Mesodermal cell (in vitro differentiated cells): Measurements from ENCODE around the gene FZR1. TPM values are rescaled to one million over a fixed set of nuclear protein-coding genes. Genes with fewer than 3 reads are reported as not detected.

ENCODE experiments used
- H3K27ac ChIP-seq: 2 replicates; pipeline ENCODE4 v1.7.0; 2013; ENCODE audit warnings: mild to moderate bottlenecking, low read depth, low read length, moderate library complexity; ENCODE audit not compliant: severe bottlenecking
- H3K36me3 ChIP-seq: 2 replicates; pipeline ENCODE4 v1.7.1; 2013; ENCODE audit warnings: mild to moderate bottlenecking, low read length, moderate library complexity; ENCODE audit not compliant: control insufficient read depth, insufficient read depth
- H3K4me1 ChIP-seq: one replicate; pipeline ENCODE4 v1.7.1; 2013; ENCODE audit warnings: mild to moderate bottlenecking, low read length; ENCODE audit not compliant: insufficient read depth, control insufficient read depth, poor library complexity, severe bottlenecking
- H3K4me3 ChIP-seq: 2 replicates; pipeline ENCODE4 v1.7.0; 2013; ENCODE audit warnings: low read length, control low read depth, mild to moderate bottlenecking; ENCODE audit not compliant: insufficient read depth, poor library complexity, severe bottlenecking; ENCODE audit errors: extremely low read depth
- H3K9me3 ChIP-seq: 2 replicates; pipeline ENCODE4 v1.7.1; 2013; ENCODE audit warnings: mild to moderate bottlenecking, low read length, moderate library complexity; ENCODE audit not compliant: control insufficient read depth
- WGBS, 2 experiments: methylation state at CpG; one replicate each; pipeline ENCODE4 v1.1.5; 2013; ENCODE audit warnings: missing lambda C conversion rate in 2 of 2; ENCODE audit not compliant: insufficient coverage in 2 of 2; 5-methylcytosine and 5-hydroxymethylcytosine counted together
- polyA plus RNA-seq, 2 experiments: library from polyadenylated mRNA; stranded (reverse); fragments of 50-300 nt; gene quantifications; one replicate each; pipeline ENCODE4 v1.2.3, GENCODE V29; 2013

FZR1 gene
- 44.8 TPM for polyA plus RNA-seq (2013, experiment 1 of 2)
- 37.7 TPM for polyA plus RNA-seq (2013, experiment 2 of 2)

GRCh38 chr19:3505598-3506383, at the start of gene FZR1:
Gene FZR1, plus strand, starts transcription at chr19:3506311. Its CDS starts 16,679 bp downstream, at chr19:3522990.
- no peaks in the 10 kb centered on the region for H3K9me3 ChIP-seq
- H3K27ac ChIP-seq = peak within 1 kb of the TSS; percentile 75
- 13 to 17% methylated on average over 52 to 56 of the region's 79 CpGs for WGBS, 2 experiments
- peak within 1 kb of the TSS; percentile 97 for H3K4me3 ChIP-seq
- peaks cover 32% of the 10 kb centered on the region for H3K4me1 ChIP-seq
- peaks cover 26% of the 10 kb centered on the region for H3K36me3 ChIP-seq

GRCh38 chr19:3456925-3457527, 49.1 kb upstream of the FZR1 start:
- H3K27ac ChIP-seq = no peak overlapping the region
- H3K36me3 ChIP-seq = peaks cover 8% of the 10 kb centered on the region
- H3K9me3 ChIP-seq = no peaks in the 10 kb centered on the region
- WGBS, 2 experiments = 84 to 86% methylated on average over 9 to 12 of the region's 18 CpGs
- no peak overlapping the region for H3K4me3 ChIP-seq
- peaks cover 22% of the 10 kb centered on the region for H3K4me1 ChIP-seq

DNA sequence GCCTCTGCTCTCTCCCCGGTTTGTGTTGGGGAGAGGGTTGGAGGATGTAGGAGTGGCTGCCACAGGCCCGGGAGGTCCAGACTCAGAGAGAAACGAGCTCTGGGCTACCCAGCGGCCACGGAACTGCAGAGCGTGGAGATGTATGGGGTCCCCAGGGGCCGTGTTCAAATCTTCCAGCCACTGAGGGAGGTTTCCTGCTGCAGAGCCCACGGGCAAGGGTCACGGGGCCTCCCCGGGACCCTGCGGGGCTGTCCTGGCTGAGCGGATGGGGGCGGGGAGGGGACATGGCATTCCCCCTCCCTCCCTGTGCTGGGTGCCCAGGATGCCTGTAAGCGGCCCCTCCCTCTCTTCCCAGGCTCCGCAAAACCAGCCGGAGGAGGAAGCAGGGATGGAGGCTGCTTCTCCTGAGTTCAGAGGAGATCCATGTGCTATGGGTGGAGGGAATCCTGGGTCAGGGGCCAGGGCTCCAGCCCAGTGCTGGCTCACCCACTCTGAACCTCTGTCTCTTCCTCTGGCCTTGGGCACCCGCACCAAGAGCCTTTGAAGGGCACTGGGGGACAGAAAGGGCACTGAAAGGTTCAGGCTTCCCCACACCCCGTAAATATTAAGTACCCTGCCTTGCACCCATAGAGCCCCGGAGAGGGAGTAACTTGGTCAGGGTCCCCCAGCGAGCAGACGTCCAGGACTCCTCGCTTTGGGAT, 48.4 kb upstream of the FZR1 start:
- no peak overlapping the region for H3K27ac ChIP-seq
- H3K4me1 ChIP-seq = peaks cover 22% of the 10 kb centered on the region
- 20 to 37% methylated on average over 10 to 16 of the region's 22 CpGs for WGBS, 2 experiments
- no peak overlapping the region for H3K4me3 ChIP-seq
- no peaks in the 10 kb centered on the region for H3K9me3 ChIP-seq
- H3K36me3 ChIP-seq = peaks cover 4% of the 10 kb centered on the region

DNA sequence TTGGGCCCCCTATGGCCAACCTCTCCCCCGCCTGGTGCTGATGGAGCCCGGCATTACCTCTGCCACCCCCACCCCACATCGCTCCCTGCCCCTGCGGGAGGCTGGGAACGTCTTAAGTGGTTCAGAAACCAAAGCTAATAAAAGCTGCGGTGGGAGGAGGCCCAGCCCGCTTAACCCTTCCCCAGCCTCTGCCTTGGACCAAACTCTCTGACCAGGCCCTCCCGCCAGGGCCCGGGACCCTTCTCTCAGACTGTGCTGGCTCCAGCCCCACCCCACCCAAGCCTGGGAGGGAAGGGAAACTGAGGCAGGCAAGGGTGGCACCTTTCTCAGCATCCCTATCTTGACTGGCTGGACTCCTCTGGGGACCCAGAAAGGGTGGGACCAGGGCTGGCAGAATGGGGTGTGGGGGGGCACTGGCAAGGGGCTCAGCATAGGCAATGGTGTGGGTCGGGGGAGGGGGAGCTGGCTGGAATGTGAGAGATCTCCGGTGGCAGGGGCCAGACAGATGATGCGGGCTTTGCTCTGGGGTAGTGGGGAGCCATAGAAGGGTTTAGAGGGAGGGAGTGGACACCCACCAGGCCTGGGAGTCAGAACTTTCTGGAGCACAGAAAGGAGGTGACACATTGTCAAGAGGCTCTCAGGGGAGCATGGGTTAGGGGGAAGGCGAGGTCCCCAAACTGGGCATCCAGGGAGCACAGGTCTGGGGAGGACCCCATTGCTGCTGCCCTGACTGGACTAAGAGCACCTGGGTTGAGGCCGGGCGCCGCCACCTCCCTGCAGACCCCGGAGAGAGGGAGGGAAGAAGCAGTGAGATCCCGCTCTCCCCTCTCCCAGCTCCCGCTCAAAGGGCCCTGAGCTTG, 47.7 kb upstream of the FZR1 start:
- peaks cover 22% of the 10 kb centered on the region for H3K4me1 ChIP-seq
- no peaks in the 10 kb centered on the region for H3K36me3 ChIP-seq
- no peak overlapping the region for H3K4me3 ChIP-seq
- H3K27ac ChIP-seq = no peak overlapping the region
- no peaks in the 10 kb centered on the region for H3K9me3 ChIP-seq
- 25 to 36% methylated on average over 7 to 10 of the region's 19 CpGs for WGBS, 2 experiments

DNA sequence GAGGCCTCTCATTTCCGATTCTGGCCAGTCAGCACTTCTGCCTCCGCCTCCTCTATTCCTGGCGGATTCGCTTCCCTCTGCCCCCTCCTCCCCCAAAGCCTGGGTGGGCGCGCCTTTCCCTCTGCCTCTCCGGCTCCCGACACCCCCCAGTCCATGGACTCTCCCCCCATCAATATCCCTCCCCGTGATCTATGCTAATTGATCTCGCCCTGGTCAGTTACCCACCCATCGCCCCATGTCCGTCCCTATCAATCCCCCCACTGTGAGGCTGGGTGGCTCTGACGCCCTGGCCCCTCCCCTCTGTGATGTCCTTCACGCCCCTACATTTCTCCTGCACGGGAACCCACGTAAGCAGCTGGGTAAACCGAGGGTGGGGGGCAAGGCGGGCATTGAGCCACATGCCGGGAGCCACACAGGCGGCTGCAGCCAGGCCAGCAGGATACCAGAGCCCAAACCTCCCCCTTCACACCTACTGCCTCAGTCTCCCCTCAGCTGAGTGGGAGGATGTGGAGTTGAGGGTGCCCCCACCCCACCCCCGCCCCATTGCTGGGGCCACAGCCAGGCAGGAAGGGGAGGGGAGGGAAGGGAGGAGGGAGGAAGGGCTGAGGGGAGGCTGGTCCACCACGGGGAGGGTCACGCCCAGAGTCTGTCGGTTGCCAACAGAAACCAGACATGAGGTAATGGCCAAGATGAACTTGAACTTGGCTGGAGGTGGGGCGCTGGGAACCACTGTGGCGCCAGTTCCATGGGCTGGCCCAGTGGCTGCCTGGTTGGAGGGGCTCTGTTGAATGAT, 46.8 kb upstream of the FZR1 start:
- 9 to 21% methylated on average over 10 to 16 of the region's 26 CpGs for WGBS, 2 experiments
- no peak overlapping the region for H3K4me3 ChIP-seq
- H3K9me3 ChIP-seq = no peaks in the 10 kb centered on the region
- H3K4me1 ChIP-seq = peaks cover 30% of the 10 kb centered on the region
- no peaks in the 10 kb centered on the region for H3K36me3 ChIP-seq
- no peak overlapping the region for H3K27ac ChIP-seq

DNA sequence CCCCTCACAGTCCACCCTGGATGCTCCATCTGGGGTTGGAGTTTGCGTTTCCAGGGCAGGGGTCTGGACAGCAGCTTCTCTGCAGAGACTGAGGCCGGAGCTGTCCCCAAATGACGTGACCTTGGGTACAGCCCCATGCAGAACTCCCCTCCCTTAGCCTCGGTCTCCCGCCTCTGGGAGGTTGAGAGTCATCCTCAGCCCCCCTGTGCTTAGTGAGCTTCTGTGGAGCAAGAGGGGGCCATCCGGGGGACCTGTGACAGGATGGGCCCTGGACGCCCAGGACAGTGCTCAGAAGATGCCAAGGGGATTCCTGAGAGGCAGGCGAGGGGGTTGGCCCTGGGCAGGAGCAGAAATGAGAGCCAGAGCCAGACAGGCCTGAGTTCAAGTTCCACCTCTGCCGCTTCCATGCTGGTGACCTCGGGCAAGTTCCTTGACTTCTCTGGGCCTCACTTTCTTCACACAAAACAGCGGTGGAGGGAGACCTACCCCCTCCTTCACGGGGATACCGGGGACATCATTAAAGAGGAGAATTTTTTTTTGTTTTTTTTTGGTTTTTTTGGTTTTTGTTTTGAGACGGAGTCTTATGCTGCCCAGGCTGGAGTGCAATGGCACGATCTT, 46.0 kb upstream of the FZR1 start:
- no peaks in the 10 kb centered on the region for H3K9me3 ChIP-seq
- 81% methylated on average over 5 to 12 of the region's 15 CpGs for WGBS, 2 experiments
- H3K27ac ChIP-seq = no peak overlapping the region
- no peak overlapping the region for H3K4me3 ChIP-seq
- H3K36me3 ChIP-seq = no peaks in the 10 kb centered on the region
- H3K4me1 ChIP-seq = peaks cover 30% of the 10 kb centered on the region

DNA sequence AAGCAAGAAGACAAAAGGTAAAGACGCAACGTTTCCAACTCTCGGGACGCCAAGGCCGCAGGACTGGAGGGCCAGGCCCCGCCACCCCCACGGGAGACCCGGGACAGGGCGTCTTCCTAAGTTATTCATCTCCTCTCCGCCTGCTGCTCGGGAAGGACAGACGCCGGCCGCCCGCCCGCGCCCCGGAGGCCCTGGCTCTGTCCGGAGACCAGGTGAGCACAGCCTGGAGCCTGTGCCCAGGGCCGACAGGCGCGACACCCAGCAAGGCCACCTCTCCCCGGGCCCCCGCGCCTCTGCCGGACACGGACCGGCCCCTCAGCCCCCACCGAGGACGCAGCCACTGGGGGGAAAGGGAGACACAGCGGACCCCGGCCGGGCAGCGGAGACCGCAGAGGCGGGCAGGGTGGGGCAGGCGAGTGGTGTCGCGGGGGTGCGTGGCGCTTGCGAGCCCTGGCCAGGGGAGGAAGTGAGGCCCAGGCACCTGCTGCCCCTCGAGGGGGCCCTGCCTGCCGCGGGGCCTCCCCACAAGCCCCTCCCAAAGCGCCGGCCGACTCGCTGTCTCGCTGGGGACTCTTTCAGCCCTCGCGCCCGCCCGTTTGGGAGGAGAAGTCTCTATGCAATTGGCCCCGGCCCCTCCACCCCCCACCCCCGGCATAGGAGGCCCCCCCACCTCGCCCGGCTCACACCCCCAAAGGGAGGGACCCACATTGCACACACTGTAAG, 43.0 kb upstream of the FZR1 start:
- Histone ChIP-seq H3K9me3 (peaks cover 4% of the 10 kb centered on the region), H3K4me3 (no peak overlapping the region), H3K4me1 (peaks cover 27% of the 10 kb centered on the region), H3K36me3 (no peaks in the 10 kb centered on the region), H3K27ac (no peak overlapping the region)
- WGBS, 2 experiments = 6 to 10% methylated on average over 30 to 34 of the region's 58 CpGs

DNA sequence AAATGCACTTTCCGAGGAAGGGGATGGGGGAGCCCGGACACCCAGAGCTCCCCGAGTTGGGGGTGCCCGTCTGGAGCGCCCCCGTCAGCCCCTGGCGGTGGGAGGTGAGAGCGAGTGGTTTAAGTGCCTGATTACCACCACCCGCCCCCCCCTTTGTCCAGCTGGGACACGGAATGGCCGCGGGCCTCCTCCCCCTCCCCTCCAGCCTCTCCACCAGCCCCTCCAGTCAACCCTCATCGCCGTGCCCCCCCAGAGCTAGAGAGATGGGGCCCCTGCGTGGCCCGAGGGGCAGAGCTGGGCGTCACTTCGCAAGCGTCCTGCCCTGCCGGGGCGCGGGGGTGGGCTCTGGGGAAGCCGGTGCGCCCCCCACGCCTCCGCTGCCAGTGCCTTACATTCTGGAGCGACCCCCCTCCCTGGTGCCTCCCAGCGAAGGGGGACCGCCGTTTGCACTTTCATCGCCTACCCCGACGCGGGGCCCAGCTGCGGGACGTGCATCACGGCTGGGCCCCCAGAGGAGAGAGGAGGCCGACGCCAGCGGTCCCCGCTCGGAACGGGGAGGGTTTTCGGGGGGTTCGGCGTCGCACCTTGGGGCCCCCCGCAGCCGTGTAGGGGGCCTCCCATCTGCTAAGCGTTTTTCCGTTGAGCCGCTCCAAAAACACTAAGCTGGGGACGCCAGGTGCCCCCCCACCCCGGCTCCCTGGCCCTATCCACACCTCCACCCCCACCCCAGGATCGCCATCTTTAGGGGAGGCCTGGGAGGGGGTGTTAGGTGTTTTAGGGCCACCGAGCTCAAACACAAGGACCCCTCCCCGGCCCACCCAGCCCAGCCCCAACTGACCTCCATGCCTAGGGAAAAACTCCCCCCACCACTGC, 42.2 kb upstream of the FZR1 start:
- 4 to 8% methylated on average over 27 to 28 of the region's 57 CpGs for WGBS, 2 experiments
- H3K9me3 ChIP-seq = peaks cover 7% of the 10 kb centered on the region
- H3K4me1 ChIP-seq = peaks cover 19% of the 10 kb centered on the region
- no peak overlapping the region for H3K4me3 ChIP-seq
- no peaks in the 10 kb centered on the region for H3K36me3 ChIP-seq
- H3K27ac ChIP-seq = no peak overlapping the region
